Retinal pigment epithelial cell (primary cell): ENCODE results near the gene IL1RAPL1.

Experiments
- DNase-seq: peaks from one replicate; pipeline ENCODE4 v3.0.0-alpha.2; 2010; ENCODE audit warnings: low read depth
- H3K4me3 ChIP-seq: 2 replicates; pipeline ENCODE4 v1.5.1; 2011; ENCODE audit warnings: mild to moderate bottlenecking, low read length, control low read depth, moderate library complexity
- TF ChIP-seq, protein P1 (sequence below): conservative IDR thresholded peaks from 2 replicates; pipeline ENCODE4 v1.5.1; 2011; ENCODE audit warnings: low read depth, low read length, control low read depth, inconsistent platforms

The IL1RAPL1 gene

DNA sequence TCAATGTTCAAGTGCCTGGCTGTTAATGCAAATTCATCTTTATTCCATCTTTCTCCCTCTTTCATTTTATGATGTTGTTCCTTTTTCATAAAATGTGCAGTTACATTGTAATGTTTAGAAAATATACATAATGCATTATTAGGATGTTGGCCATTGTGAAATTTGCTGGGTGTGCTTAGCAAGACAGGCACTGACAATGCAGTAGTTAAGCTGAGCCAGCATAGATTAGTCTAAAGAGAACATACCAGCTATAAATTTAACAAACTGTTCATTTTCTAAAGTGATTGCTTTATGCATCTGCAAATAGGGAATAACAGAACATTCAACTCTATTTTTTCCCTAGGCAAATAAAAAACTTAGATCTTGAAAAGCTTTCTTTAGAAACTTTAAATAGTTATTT lies 436.0 kb downstream of the IL1RAPL1 start:
- DNase-seq = no peak
- TF ChIP-seq, protein P1, sequence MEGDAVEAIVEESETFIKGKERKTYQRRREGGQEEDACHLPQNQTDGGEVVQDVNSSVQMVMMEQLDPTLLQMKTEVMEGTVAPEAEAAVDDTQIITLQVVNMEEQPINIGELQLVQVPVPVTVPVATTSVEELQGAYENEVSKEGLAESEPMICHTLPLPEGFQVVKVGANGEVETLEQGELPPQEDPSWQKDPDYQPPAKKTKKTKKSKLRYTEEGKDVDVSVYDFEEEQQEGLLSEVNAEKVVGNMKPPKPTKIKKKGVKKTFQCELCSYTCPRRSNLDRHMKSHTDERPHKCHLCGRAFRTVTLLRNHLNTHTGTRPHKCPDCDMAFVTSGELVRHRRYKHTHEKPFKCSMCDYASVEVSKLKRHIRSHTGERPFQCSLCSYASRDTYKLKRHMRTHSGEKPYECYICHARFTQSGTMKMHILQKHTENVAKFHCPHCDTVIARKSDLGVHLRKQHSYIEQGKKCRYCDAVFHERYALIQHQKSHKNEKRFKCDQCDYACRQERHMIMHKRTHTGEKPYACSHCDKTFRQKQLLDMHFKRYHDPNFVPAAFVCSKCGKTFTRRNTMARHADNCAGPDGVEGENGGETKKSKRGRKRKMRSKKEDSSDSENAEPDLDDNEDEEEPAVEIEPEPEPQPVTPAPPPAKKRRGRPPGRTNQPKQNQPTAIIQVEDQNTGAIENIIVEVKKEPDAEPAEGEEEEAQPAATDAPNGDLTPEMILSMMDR = no peak
- H3K4me3 ChIP-seq = no peak overlapping the region

DNA sequence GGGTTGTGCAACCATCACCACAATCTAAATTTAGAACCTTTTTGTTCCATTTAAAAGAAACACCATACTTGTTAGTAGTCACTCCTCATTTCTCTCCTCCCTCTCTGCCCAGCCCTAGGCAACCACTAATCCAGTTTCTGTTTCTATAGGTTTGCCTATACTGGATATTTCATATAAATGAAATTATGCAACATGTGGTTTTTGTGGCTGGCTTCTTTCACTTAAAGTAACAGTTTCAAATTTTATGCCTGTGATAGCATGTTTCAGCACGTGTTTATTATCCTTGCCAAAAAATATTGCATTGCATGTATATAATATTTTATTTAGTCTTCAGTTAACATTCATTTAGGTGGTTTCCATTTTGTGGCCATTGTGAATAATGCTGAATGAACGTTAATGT lies 437.6 kb downstream of the IL1RAPL1 start:
- TF ChIP-seq, protein P1 = no peak
- no peak for DNase-seq
- no peak overlapping the region for H3K4me3 ChIP-seq

DNA sequence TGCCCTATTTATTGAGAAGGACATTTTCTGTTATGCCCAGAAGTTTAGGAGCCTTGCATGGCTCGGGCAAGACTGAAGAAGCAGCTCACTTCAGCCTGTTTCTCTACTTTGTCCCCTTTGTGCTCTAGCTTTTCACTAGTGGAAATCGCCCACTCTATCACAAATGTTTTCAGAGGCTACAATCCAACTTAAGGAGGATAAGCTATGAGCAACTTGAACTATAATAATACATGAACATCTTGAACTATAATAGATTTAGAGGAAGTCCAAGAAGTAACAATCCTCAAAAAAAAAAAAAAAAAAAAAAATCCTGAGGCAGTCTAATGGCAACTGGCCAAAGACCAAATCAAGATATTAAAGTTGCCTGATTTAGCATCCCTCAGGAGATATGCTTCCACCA lies 452.3 kb downstream of the IL1RAPL1 start:
- TF ChIP-seq, protein P1 = no peak
- no peak for DNase-seq
- no peak overlapping the region for H3K4me3 ChIP-seq

DNA sequence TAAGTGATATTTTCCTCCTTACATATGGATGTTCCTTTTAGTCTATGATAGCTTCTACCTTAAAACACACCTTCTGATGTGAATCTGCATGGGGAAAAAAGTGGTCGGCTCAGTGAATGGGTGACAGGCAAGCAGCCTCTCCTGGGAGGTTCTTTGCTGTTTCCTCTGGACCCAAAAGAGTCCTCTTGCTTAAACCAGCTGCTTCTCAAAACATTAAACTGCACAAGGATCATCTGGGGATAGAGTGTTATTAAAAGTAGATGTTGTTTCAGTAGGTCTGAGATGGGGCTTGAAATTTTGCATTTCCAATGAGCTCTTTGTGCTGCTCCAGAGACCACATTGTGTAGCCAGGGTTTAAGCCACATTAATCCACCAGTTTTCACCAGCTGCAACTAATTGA lies 452.9 kb downstream of the IL1RAPL1 start:
- no peak for DNase-seq
- H3K4me3 ChIP-seq = no peak overlapping the region
- TF ChIP-seq, protein P1 = no peak

DNA sequence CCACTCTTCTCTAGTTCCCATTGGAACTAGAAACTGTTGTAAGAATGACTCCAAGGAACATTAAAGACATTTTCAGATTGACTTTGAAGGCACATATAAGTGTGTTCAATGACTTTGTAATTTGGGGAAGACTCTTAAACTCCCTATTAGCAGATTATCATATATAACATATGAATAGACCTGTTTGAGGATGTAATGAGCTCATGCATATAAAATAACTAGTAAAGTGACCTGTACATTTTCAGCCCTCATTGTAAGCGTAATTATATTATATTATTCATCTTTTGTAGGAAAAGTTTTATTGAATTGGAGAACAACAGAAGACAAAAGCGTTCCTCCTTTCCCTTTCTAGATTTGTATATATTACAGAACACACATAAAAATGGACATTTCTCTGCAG lies 455.1 kb downstream of the IL1RAPL1 start:
- TF ChIP-seq, protein P1 = no peak
- no peak for DNase-seq
- H3K4me3 ChIP-seq = no peak overlapping the region

DNA sequence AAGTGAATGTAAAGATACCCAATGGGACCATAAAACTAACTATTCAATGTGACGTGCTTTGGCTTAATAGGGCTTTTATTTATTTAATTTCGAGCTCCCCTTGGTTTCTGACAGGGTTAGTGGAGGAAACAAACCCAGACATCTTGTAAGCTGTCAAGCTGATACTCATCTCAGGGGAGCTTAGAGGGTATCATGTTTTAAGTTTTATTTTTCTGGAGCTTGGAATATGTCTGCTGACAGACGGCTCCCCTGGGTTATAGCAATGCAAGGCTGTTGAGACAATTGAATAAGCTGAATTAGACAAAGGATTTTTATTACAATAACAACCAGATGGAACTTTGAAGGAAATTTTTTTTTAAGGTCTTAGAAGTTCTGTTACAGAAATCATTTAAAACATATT lies 456.5 kb downstream of the IL1RAPL1 start:
- no peak overlapping the region for H3K4me3 ChIP-seq
- DNase-seq = no peak
- TF ChIP-seq, protein P1 = no peak

DNA sequence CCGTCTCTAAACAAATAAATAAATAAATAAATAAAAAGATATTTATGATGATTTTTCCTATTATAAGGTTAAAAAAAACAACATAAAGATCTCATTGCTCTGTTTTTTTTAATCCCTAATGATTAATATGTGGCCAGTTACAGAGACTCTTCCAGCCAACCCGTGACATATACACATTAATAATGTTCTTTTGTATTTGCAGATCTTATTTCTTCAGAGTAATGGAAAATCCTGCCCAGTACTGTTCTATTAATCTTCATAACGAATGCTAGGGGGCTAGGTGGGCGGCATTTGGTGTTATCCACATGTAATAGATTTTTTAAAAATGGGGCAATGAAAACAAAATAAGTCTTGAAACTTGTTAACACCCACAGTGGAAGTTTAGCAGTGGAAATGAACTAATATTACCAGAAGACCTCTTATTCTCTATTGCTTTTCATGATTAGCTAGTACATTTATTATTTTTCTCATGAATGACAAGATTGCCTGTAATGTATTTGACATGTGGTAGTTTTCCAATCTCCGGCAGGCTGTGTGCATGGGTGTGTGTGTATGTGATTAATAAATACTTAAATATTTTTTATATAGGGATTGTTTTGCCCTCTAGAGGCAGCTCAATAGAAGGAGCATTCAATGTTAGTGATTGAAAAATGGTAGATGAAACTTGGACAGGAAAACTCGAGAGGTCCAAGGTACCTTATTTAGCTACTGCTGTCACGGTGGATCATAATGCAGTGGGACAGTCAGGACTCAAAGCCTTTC lies 457.4 kb downstream of the IL1RAPL1 start:
- DNase-seq = no peak
- TF ChIP-seq, protein P1 = peak; percentile 37
- H3K4me3 ChIP-seq = no peak overlapping the region
